HuH-7.5 (cell line): ENCODE data around the gene PBX3.

Experiments used
- DNase-seq: peaks from one replicate; pipeline ENCODE4 v3.0.0; 2011; ENCODE audit warnings: low spot score

The PBX3 gene

DNA sequence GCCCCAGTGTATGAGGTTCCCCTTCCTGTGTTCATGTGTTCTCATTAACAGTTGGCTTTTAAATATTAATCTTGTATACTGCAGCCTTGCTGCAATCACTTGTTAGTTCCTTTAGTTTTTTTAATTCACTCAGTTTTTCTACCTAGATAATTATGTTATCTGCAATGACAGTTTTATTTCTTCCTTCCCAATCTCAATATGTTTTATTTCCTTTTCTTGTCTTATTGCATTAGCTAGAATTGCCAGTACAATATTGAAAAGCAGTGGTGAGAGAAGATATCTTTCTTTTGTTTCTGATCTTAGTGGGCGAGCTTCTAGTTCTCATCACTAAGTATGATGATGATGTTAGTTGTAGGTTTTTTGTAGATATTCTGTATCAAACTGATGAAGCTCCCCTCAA is 232.2 kb downstream of the PBX3 start:
- no peak for DNase-seq

DNA sequence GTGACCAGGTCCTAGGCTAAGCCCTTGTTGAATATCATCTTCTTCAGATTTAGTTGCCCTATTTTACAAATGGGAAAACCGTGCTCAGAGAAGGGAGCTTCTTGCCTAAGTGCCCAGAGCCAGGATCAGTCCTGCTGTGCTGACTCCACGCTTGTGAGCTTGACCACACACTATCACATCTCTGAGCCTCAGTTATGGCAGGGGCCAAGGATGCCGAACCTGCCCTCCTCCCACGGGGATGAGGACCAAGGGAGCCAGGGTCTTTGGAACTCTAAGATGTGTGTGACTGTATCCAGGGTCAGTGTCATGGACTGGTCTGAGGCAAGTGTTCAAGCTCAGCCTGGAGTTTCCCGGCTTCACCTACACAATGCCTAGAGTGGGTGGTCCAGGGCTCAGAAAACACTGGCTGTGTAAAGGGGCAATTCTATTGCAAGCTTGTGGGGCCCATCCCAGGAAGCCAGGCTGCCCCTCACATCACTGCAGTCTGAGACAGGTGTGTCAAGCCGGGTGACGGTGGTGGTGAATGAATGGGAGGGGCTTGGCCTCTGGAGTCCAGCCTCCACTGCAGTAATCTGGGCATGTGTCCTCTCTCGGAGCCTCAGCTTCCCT is 235.7 kb downstream of the PBX3 start:
- no peak for DNase-seq

DNA sequence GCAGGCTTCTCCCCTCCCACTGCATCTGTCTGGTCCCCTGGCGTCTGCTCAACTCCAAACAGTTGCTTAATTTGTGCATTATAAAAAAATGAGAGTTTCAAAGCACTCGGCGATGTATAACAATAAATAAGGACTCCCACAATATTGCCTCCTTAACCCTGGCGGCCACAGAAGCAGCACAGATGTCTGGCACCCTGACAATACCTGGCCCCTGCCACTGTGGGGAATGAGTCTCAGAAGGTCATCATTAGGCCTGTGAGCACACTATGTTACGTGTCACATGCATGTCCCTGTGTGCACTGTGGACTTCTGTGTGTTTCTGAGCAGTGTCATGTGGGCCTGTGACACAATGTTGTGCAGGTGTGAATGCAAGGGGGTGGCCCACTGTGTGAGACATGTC is 236.5 kb downstream of the PBX3 start:
- no peak for DNase-seq

DNA sequence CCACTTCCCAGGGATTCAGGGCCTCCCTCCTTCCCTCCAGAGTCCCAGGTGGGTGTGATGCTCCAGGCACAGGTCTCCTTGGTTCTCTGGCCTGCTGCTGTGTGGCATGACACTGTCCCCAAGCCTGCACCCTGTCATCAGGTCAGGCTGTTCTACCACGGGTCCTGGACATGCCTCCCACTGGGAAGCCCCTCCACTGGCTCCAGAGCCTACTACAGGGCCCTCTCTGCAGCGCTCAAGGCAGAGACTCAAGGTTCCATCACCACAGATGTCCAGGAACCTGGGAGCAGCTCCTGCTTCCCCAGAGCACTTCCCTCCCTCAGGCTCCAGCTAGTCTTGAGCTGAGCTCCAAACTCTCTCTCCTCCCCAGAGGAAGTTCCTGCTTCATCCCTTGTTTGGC is 237.3 kb downstream of the PBX3 start:
- no peak for DNase-seq

DNA sequence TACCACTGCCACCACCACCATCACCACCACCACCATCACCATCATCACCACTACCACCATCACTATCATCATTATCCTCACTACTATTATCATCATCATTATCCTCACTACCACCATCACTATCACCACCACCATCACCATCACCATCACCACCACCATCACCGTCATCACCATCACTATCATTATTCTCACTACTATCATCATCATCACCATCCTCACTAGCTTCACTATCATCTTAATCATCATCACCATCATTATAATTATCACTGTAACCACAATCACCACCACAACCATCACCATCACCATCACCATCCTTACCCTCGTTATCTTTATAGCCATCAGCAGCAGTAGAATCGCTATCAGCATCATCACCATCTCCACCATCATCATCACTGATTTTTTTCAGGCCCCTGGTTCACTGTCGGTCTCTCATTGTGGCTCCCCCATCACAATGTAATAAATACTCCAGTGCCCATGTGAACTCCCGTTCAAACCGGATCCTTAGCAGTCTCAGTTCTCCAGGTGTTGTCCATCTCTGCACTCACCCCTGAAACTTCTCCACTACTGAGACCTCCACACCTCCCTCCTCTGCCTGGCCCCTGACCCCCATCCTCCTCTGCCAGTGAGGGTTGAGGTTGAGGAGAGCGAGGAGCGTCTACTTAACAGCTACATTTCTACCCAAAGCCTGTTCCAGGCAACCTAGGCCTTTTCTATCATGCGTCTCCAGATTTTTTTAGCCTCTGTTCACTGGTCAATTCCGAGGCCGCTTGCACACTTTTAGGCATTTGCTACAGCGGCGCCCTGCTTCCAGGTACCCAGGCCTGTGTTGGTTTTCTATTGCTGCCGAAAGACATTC is 238.2 kb downstream of the PBX3 start:
- DNase-seq: no peak

DNA sequence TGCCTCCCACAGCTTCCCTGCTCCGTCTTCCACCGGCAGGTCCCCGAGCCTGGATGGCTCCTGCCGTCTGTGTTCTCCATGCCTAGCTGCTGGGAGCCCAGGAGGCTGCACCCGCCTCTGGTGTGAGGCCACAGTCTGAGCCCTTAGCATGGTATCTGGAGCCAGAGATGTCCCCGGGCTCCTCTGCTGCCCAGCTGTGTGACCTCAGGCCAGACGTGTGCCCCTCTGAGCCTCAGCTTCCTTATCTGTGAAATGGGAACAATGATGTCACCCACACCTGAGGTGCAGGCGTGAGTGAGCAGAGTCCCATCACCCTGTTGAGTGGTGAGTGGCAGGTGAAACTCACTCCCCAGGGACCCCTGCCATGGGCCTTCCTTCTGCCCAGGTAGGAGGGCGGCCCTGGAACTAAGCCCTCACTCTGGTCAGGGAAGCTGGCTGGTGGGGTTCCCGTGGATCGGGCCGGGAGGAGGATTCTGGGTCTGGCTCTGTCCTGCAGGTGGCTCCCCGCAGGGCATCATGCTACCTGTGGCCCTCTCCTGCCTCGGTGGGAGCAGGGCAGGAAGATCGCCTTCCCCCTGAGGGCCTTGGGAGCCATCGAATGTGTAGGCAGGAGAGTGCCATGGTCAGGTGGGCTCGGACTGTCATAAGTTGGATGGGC is 239.0 kb downstream of the PBX3 start:
- DNase-seq: no peak

DNA sequence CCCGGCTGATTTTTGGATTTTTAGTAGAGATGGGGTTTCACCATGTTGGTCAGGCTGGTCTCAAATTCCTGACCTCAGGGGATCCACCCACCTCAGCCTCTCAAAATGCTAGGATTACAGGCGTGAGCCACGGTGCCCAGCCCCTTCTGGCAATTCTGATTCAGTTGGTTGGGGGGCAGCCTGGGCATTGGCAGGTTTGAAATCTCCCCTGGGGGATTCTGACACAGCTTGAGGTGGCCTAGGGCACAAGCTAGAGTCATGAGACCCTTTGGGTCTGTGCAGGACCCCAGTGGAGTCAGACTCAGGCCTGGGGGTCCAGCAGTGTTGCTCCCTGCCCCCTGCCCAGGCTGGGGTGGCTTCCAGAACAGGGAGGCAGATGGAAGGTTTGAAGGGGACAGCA is 239.8 kb downstream of the PBX3 start:
- DNase-seq: no peak

DNA sequence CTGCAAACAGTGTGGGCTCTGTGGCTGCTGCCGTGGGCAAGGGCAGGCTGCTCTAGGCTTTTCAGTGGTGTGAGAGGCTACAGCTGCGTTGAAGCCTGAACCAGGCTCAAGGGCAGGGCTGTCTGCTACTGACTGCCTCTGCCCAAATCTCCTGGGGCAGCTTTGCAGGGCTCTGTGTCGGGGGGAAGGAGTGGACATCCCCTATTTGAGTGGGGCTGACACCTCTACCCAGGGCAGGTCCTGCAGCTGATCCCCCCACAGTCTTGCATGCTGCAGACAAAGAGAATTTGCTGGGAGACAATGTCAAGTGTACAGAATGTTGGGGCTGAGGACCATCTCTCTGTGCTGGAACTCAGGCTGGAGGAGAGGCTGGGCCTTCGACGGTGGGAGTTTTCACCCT is 240.2 kb downstream of the PBX3 start:
- DNase-seq: no peak

DNA sequence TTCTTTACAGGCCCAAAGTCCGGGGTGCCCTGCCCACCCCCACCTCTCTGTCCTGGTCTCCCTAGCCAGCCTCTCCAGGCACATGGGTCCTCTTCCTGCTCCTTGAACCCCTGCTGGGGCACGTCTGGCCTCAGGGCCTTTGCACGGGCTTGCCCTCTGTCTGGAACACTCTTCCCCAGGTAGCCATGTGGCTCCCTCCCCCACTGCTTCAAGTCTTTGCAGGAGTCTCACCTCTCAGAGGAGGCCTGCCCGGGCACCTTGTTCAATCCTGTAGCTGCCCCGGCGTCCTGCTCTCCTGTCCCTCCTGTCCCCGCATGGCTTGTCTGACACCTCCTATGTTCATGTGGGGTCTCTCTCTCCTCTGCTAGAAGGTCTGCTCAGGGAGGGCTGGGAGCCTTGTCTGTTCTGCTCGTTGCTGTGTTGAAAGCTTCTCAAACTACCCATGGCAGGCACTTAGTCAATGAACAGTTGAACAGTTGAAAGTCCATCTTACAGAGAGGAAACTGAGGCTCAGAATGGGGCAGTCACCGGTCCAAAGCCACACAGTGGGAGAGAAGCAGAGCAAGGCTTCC is 241.4 kb downstream of the PBX3 start:
- no peak for DNase-seq

DNA sequence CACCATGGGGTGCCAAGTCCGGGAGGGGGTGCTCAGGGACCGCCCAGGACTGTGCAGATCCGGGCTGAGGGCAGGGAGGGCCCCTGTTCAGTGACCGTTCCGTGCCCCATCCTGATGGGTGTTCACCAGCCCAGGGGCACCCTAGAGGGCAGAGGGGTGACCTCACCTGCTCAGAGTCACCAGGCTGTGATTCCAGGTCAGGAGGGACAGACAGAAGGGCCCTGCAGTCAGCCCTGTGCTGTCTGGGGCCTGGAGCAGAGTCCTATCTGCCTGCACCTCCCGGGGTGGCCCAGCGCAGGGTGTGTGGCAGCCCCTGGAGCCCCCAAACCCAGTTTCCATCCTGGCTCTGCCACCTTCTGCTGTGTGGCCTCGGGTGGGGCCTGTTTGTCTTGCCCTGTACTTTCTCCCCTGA is 241.9 kb downstream of the PBX3 start:
- no peak for DNase-seq

DNA sequence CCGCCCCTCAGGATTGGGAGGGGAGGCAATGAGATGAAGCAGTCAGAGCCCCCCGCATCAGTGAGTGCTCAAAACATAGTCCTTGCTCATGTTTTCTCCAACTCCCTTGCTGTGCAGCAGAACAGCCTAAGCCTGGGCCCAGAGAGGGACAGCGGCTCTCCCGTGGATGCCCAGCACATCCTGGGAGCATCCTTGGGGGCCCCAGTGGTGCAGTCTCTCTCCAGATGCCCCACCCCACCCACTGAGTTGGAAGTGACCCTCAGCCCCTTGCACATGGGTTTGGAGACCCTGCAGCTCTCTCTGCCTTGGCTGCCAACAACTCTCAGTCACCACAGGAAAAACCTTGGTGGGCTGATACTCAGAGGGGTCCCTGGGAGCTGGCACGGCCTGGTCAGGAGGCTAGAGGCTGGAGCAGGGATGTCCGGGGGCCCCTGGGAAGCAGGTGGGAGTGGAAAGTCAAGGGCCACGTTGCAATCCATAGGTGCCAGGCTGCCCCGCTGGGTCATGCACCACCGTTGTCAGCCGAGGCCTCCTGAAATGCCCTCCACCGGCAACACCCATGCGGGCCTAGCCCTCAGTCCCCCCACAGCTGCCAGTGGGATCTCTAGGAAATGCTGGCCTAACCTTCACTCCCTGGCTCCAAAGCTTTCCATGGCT is 242.5 kb downstream of the PBX3 start:
- no peak for DNase-seq

DNA sequence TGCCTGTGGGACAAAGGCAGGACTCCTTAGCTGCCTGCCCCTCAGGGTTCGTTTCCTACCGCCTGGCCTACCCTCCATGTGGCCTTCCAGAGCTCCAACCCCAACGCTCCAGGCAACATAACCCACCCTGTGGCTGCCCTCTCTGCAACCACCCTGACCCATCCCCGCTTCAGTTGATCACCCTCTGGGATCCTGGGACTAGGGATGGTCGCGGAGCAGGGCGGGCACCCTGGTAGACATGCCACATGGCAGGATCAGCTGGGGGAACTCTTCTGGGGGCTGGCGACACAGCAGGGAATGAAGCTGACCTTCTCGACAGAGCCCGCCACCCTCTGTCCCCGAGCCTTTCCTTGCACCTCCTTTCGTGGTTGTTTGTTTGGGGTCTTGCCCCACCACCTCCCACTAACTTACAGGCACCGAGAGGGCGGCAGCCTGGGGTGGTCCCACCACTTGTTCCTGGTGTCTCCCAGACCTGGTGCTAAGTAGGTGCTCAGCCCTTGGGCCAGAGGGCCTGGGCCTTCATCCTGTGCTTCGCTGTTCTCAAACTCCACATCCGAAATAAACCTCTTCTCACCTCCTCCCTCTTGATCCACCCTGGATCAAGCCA is 243.1 kb downstream of the PBX3 start:
- DNase-seq: no peak

DNA sequence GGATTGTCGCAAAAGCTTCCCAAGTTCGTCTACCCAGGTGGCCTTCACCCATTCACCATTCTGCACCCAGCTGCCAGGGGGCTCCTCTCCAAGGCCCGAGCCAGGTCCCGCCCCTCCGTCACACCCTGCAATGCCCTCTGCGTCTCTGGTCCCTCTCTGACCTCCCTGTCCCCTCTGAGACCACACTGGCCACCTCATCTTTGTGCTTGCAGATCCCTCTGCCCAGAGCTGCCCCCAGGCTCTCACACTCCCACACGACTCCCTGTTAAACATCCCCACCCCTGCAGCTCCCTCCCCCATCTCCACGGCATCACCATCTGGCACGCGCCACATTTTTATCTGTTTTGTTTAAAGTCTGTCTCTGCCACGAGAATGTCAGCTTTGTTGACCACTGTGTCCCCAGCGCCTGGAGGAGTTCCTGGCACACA is 243.6 kb downstream of the PBX3 start:
- DNase-seq: no peak

DNA sequence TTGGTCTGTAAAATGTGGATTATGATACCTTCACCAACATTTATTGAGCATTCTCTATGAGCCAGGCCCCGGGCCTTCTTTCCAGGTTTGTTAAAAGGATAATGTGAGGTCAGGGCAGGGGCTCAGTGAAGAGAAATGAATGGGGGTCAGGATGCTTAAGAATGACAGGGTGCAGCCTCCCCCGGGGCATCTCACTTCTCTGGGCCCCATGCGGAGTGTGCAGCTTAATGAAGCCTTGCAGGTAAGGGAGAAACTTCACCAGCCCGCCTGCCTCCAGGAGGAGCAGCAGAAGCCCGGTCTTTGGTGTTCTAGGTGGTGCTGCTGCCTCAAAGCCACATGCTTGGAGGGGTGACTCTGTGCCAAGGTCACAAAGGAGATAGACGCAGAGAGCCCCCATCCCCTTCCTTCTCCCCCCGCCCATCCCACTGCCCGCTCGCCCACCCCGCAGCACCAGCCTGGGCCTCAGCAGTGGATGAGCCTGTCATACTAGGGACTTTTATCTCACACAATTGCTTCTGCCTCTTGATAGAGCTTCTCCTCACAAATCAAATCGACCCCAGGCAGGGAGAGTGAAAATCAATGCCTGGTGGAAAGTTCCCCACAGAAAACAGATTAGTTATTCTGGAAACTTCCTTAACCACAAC is 244.8 kb downstream of the PBX3 start:
- DNase-seq: no peak

DNA sequence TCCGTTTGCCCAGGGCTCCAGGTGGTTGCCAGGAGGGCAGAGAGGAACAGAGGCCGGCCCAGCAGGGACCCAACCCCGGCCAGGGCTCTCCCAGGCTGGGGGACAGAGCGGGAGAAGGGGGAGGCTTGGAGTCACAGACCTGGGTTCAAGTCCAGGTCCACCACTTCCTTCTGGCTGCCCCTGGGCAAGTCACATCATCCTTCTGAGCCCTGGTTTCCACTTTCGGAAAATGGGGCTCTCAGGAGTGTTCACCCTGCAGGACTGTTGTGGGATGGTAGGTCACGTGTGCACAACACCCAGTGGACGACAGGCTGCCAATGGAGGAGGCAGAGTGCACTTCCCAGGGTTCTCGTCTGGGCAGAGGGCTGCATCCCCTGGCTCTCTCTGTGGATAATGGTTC is 245.4 kb downstream of the PBX3 start:
- DNase-seq: no peak

DNA sequence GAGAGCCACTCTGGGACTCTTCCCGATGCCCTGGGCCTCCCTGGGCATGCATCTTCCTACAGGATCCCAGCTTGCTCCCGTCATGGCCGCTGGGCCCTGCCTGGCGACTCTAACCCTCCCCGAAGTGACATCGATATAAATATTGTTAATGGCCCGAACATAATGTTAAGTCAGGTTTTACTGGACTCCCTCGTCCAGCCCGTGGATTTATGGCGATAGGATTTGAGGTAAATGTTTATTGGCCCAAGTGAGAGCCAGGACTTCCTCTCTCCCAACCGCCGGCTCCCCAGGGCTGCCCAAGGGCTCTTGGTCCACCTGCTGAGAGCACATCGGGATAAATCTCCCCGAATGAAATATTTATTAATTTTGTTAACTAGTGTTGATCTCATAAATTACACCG is 246.3 kb downstream of the PBX3 start:
- no peak for DNase-seq

DNA sequence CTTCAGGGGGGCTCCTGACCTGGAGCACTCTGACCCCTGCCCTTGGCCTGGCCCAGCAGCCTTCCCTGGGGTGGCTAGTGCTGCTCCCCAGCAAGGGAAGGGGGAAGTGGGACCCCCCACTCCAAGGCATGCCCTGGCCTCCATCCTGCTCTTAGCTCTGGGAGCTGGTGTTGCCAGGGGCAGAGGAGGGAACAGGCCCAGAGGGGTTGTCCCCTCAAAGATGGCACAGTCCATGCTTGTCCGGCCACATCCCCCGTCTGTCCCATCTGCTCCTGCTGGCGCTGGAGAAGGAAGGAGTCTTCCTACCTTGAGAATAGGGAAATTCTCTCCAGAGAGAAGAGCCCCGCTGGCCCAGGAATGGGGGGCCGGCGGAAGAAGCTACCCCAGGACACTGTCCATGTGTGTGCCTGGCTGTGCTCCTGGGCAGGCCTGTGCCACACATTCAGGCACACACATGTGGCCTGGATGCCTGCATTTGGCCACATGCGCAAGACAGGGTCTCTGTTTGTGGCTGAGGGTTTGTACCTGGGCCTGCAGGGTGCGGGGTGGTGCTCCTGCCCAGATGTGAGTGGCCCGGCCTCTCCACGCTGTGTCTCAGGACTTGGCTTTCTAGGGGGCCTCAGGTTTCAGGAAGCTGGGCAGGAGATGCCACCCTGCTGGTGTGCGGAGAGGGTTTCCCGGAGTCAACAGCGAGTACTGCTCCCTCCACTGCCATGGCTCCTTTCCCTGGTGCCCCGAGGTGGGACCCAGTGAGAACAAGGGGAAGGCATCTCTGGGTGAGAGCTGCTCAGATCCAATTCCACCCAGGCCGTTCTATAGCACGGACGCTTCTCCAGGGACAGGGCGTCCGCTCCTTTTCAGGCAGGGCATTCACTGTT is 247.1 kb downstream of the PBX3 start:
- no peak for DNase-seq

DNA sequence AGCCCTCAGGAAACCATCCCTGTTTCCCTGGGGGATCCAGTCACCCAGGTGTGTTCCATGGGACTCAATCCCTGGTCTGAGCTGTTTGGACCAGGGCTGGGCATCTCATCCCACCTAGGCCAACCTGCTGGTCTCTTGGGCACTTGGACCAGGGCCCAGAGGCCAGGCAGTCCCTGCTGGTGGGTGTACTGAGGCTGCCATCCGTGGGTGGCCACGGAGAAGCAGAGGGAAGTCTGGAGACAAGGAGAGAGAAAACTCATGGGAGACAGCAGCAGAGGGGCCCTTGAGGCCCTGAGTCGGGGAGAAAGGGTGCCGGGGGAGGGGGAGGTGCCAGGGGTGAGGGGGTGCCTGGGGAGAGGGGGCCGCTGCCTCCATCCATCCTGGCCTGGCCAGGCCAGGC is 247.8 kb downstream of the PBX3 start:
- DNase-seq: no peak

DNA sequence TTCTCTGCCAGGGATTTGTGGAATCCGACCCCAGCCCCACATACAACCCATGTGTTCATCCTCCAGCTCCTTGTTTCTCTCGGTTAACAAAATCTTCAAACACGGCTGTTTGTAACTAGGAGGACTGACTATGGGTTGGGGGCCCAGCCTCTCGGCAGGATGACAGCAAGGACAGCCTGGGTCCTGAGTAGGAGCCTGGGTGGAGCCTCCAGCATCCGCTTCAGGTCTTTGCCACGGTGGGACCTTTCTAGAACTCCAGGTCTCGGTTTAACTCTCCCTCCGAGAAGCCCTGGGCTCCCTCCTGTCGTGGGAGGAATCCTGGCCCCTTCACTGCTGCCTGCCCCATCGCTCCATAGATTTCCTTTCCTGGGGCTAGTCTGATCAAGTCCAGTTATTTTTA is 248.5 kb downstream of the PBX3 start:
- DNase-seq: no peak

DNA sequence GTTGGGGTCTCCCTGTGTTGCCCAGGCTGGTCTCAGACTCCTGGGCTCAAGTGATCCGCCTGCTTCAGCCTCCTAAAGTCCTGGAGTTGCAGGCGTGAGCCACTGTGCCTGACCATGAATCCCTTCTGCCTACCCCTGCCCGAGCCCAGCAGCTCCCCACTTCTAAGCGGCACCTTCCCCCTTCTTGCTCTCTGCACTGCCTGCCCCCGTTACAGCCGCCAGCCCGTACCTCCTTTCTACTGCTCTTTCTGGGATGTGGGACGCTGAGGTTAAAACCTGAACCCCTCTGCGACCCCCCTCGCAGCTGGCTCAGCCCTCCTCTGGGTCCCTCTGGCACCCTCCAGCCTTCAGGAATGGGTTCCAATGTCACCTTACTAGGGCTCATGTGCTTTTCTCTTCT is 249.6 kb downstream of the PBX3 start:
- DNase-seq: no peak
